Jurkat, Clone E6-1 (cell line): ENCODE measurements around the gene MRPL2.
A peak's percentile ranks its signal among the peaks of the same experiment; 100 is the strongest.
"Not testable (repeated sequence)": the region's sequence is repeated elsewhere in the genome, so short reads cannot be mapped to it uniquely, and the experiment has no call there.

Experiments
- DNase-seq: peaks from one replicate; pipeline ENCODE4 v3.0.0-alpha.2; 2011; ENCODE audit warnings: low read depth, low spot score
- H3K4me3 ChIP-seq: 2 replicates; pipeline ENCODE4 v1.5.1; 2011; ENCODE audit warnings: mild to moderate bottlenecking, low read length, control low read depth, moderate library complexity

The MRPL2 gene

DNA sequence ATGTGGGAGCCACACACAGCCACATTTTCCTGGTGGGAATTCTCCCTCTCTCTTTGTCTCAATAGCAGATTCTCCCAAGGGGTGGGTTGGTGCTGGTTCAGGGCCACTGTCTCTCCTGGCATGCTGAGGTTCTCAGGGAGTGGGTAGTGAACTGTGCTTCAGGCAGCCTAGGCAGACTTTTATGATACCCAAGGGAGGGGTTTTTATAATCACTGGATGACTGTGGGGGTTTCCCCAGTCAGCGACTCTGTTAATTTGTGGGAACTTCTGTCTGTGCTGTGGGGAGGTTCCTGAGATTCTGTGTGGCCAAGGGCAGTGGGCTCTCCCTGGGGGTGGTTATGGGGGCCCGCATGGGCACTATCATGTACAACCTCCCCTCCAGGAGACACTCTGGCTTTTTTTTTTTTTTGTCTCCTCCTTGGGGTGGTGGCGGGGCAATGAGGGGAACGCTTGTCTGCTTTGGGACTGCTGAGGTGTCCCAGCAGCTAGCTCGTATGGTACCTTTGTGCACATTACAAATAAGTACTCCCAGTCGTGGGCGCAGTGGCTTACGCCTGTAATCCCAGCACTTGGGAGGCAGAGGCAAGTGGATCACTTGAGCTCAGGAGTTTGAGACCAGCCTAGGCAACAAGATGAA lies 26.9 kb upstream of the MRPL2 start:
- H3K4me3 ChIP-seq = no peak overlapping the region

DNA sequence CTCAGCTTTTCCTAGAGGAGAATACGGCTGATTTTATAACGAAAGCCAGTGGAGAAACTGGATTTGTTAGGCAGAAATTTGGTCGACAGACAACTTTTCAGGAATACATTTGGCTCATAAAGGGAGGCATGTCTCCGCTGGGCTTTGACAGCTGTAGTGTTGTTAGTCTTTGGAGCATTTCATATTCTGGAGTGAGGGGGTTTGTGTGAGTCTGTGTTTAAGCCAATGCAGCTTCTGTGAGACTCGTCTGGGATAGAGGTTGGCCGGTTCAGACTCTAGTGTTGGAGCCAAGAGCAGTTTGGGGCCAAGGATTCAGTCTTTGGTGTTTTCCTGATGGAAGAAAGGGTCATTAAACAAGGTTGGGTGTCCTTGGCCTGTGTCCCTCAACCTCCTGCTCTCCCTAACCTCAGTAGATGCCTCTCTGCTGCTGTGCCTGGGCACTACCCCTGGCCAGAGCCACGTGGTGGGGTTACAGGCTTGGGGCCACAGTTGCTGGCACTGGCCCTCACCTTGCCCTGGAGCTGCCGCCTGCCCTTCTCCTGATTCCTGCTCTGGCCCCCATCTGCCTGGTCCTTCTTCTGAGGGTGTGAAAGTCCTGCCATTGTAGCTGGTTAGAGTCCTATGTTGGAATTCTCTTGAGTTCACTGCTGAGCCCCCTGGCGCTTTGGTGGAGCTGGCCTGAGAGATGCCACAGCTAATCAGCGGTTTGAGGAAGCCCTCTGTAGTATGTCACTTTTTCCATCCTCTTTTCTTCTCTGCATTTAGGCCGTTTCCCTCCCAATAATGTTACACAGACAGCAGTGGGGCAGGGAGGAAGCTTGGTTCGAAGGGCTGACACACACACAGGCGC lies 23.8 kb upstream of the MRPL2 start:
- DNase-seq = no peak
- H3K4me3 ChIP-seq = no peak overlapping the region

More for the DNA sequence above, 26.9 kb upstream of the MRPL2 start:
- no peak for DNase-seq

DNA sequence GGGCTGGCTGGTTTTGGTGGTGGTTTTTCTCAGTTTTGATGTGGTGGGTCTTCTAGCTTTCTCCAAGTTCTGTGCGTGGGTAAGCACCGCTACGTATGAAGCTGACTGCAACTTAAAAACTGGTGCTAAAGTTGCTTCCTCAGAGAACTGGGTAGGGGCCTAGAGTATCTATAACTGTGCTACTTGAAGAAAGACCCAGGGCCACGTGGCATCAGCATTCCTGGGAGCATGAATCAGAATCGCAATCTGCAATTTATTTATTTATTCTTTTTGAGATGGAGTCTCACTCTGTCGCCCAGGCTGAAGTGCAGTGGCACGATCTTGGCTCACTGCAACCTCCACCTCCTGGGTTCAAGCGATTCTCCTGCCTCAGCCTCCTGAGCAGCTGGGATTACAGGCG lies 22.7 kb upstream of the MRPL2 start:
- not testable (repeated sequence) for DNase-seq, H3K4me3 ChIP-seq

DNA sequence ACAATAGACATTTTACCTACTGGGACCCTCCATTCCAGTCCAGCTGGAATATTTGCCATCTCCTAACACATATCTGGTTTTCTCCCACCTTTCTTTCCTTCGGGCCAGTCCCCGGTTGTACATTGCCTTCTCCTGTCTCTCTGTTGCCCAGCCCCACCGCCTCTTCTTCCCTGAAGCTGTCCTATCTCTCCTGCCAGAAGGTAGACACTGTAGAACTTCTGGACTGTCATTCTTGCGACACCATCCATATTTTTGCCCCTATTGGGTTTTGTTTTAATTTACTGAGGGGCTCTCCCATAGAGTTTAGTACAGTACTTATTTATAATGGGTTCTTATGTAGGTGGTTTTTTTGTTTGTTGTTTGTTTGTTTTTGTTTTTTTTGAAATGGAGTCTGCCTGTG lies 21.8 kb upstream of the MRPL2 start:
- DNase-seq = no peak
- no peak overlapping the region for H3K4me3 ChIP-seq

DNA sequence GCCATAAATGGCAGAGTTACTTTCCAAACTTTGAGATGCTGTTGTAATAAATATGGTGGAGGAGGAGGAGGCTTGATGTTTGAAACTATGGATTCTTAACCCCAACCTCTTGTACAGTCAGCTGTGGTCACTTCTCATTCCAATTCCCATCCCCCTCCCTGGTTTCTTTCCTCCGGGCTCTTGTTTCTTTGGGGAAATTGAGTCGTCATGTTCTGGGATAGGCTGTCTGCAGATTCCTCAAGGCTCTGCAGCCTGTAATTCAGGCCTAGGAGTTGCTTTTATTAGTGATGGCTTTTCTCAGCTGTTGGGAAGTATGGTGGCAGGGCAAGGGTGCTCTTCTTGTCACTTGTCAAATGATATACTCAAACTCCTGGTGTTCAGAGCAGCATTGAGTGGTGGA lies 19.5 kb upstream of the MRPL2 start:
- DNase-seq = no peak
- H3K4me3 ChIP-seq = no peak overlapping the region

DNA sequence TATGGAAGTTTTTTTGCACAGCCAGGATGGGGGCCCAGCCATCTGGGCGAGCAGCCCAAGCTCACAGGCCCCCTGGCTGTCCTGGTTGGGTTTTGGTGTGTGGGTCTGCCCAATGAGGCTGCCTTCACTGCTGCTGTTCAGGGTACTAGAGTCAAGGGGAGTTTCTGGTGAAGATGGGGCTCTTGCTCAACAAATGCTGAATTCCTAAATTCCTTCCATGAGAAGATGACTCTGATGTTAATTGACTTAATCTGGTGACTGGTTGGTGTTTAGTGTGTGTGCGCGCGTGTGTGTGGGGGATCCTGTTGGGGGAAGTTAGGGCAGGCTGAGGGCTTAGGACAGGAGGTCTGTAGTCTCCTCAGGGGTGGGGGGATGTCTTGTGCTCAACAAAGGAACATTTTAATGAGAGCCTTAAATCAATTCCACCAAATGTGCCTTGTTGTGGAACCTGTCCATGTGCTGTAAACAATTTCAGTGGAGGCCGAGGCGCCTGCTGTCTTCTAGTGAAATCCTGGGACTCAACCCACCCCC lies 18.8 kb upstream of the MRPL2 start:
- no peak overlapping the region for H3K4me3 ChIP-seq
- no peak for DNase-seq

DNA sequence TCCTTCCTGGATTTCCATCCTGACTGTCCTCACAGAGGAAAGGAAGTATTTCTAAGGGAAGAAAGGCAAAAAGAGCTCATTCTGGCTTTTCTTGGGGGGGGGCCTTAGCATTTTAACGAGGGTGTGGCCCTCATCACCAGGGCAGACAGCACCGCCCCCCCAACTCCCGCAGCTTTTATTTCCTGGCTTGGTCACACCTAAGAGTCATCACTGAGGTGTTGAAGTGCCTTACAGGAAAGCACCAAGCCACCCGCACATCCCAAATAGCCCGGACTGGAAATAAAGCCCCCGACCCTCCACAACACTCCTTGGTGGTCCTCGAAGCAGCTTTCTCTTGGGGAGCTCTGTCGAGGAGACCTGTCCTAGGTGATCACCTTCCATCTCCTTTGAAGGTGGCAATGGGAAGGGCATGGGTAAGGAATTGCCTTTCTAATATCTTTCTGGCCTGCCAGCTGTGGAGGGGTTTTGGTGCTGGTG lies 18.1 kb upstream of the MRPL2 start:
- peak overlapping the region; percentile 84 for H3K4me3 ChIP-seq
- DNase-seq = no peak

DNA sequence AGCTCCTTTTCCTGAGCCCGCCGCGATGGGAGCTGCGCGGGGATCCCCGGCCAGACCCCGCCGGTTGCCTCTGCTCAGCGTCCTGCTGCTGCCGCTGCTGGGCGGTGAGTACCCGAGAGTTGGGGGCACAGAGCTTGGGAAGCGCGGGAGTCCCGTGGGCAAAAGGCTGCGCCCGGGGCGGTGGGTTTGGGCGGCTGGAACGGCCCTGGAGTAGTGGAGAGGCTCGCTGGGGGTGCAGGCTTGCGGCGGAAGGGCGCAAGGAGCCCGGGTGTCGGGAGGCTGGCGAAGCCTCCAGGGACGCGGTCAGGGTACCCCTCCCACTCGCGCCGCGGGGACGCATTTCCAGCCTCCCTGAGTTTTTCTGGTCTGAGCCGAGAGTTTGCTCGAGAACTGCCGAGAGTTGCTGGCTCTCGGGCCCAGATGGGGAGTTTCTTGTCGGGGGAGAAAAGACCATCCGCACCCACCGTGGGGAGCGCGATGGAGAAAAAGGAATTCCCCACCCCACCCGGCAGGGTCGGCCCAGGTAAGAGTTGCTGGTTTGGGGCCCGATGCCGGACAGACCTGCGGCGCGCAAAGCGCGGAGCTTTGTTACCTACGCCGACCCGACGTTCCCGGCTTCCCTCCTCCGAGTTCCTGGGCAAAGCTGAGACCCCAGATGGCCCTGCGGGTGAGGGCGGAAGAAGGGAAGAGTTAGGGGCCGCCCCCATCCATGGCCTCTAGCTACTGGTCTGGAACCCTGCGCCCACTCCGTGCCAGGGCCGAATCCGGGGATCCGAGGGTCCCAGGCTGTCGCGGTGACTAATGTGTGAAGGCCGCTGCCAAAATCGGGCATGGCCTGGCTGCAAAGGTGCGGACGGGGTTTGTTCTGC lies 17.5 kb upstream of the MRPL2 start:
- no peak for DNase-seq
- peak overlapping the region; percentile 84 for H3K4me3 ChIP-seq

DNA sequence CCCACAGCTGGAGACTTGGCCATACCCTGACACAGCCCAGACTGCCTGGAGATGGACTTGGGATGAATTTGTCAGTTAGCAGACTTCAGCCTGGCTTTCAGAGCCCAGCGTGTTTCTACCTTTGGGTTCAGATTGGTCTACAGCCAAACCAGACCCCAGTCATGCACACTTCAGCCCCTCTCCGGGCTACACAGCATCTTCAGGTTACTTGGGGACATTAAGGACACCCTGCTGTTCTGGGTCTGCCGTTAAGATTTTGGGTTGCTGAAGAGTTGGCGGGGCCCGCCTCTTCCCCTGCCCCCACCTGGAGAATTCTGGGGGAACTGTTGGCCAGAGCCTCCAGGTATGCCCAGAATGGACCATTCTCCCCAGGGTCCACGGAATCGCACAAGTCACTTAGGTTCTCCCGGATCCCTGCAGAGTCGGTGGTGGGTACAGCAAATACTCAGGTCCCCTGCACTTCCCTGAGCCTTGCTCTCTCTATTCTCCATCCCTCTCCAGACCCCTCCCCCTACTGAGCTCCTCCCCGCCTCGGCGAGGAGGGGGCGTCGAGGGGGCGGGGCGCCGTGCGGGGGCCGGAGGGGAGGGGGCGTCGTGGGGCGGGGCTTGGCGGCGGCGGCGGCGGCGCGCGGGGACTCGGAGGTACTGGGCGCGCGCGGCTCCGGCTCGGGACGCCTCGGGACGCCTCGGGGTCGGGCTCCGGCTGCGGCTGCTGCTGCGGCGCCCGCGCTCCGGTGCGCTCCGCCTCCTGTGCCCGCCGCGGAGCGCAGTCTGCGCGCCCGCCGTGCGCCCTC lies 16.6 kb upstream of the MRPL2 start, which contains the start of gene PTK7:
Gene PTK7 (plus strand): TSS at position 645 of the 794 bp plus-strand sequence. CDS start 175 bp downstream, outside the sequence.
- peak within 1 kb of the TSS; percentile 84 for H3K4me3 ChIP-seq
- DNase-seq = peak; percentile 64

DNA sequence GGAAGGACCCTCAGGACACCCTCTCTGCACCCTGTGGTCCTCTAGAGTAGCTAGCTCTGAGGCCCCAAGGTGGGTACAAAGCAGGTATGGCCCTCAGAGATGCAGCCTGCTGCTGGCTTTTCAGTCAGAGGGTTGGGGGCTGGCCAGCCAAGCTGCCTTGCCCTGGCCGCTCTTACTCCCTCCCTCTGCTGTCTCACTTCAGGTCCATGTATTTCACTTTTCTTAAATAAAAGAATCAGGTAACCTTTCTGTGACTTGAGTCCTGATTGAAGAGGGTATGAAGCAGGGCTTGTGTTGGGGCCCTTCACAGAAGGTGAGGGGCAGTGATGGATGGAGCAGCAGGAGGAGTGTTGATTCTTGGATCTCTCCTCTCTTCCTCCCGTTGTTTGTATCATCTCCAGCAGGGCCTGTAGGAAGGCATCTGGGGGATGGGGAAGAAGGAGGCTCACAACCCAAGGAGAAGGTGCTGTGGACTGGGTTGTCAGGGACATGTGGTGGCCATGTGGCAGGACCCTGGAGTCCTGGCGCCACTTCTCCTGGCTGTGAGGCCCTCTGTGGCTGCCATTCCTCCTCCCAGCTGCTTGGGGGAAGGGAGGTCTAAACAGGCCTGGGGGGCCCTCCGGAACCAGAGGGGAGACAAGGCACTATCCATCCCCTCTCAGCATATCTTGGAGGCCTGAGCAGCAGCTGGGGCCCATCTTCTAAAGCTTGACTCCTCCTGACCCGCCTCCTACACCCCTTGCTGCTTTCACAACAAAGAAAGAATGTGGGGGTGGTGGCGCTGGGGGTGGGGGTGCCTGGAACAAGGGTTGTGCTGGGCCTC lies 15.8 kb upstream of the MRPL2 start:
- no peak overlapping the region for H3K4me3 ChIP-seq
- DNase-seq = no peak

DNA sequence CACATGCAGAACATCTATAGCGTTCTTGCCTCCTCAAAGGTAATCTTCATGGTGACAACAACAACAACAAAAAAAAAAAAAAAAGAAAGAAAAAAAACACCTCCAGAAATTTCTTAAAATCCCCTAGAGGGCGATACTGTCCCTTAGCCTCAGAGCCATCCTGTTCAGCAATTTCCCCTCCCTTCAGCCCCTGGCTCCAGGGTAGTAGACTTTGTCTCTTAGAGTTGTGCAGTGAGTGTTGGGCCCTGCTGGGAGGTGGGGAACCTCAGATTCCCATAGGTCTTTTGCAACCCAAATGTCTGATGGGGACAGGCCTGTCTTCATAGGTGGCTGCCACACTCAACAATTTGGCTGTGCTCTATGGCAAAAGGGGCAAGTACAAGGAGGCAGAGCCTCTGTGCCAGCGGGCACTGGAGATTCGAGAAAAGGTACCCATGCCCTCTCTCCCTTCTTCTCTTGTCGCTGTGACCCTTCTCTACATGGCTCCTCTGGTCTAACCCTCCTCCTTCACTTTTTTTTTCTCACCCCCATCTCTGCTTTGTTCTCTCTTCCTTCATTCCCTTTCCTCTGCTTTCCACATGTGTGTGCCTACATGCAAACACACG lies 10.9 kb upstream of the MRPL2 start:
- peak; percentile 82 for DNase-seq
- H3K4me3 ChIP-seq = no peak overlapping the region

DNA sequence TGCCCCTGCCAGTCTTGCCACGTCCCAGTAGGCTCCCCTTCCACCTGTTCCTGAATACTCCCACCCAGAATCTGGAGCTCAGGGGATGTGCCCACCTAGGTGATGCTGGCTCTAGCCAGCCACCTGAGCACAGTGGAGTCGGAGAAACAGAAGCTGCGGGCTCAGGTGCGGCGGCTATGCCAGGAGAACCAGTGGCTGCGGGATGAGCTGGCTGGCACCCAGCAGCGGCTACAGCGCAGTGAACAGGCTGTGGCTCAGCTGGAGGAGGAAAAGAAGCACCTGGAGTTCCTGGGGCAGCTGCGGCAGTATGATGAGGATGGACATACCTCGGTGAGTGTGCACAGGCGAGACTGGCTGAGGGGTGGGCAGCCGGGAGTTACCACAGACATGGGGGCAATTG lies 3.6 kb upstream of the MRPL2 start:
- H3K4me3 ChIP-seq = no peak overlapping the region
- DNase-seq = no peak

DNA sequence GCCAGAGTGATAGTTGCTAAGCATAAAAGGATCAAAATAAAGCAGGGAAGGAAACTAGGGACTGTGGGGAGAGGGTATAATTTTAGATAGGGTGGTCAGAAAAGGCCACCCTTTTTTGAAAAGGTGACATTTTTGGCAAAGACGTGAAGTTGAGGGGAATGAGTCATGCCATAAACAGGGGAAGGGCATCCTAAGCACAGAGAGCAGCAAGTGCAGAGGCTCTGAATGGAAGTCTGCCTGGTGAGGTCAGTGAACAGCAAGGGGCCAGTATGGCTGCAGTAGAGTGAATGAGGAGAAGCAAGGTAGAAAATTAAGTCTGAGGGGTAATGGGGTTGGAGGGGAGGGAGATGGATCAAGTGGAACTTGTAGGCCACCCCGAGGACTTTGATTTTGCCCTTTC lies 2.6 kb upstream of the MRPL2 start:
- no peak for DNase-seq
- H3K4me3 ChIP-seq = no peak overlapping the region

DNA sequence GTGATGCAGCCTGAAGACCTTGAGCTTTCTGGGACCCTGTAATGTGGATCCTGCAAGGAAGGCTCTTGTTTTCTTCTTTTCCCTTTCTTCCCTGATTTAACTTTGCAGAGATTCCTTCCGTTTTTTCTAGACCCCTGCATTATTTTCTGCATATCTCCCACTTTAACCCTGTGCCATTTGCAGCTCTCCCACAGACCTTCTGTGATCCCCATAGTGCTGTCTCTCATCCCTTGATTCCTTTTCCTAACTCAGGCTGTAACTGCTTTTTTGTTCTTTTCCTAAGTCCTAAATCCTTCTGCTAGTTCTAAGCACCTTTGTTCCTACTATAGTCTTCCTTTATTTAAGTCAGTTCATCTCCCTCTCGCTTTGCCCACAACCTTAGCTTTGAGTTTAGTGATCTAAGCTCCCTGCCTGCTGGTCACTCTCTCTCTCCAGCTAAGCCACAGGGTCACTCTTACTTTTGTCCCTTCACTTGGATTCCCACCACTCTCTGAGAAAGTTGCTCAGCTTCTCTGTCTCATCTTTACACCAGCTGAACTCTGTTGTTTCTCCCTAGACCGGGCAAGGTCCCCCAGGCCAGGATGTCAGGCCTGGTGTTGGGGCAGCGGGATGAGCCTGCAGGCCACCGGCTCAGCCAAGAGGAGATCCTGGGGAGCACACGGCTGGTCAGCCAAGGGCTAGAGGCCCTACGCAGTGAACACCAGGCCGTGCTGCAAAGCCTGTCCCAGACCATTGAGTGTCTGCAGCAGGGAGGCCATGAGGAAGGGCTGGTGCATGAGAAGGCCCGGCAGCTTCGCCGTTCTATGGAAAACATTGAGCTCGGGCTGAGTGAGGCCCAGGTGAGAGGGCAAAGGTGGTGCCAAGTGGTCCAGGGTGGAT lies 1.8 kb upstream of the MRPL2 start:
- H3K4me3 ChIP-seq = no peak overlapping the region
- DNase-seq = no peak

DNA sequence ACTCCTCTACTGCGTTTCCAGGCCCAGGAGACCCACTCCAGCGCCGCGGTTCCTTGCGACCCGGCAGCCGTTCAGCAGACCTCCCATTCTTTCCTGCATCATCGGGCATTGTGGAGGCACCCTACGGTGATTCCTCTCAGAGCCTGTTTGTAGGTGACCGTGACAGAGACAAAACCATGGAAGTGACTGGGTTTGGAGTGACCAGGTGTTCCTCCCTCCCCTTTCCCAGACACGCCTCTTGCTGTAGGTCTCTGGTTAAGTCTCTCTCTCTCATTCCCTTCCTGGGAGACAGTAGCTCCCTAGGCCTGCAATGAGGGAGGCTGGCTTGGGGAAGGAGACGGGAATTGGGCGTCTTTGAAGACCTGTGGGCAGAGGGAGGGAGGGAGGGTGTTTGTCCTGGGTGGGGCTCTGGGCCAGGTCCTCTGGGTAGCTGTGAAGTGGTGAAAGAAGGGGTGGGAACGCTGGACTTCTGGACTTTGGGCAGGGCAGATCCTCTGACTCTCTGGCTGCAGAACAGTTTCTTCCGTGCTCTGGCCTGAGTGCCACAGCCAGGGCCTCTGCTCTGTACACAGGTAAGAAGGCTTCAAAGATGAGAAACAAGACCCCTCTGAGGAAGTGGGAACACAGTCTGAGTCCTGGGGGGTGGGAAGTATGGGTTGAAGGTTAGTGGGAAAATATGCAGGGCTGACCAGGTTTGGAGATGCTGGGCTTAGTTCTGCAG lies 960 bp upstream of the MRPL2 start:
- no peak for DNase-seq
- peak overlapping the region; percentile 96 for H3K4me3 ChIP-seq

DNA sequence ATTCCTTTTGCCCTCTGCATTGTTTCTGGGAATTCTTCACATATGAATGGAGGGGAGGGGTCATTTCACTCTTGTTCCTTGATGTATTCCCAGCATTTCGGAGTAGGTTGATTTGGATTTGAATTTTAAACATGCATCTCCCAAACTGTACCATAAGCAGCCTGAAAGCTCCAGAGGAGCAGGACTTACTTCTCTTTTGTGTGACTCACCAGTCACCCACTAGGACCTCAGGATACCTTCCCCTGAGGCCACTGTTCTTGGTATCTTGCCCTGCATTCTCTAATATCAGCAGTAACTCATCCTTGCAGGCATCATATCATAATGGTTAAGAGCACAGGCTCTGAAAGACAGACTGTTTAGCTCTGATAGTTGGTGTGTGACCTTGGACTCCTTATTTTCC lies 703 bp downstream of the MRPL2 start:
- H3K4me3 ChIP-seq = peak overlapping the region; percentile 96
- DNase-seq = no peak
